GM23338 (cell line): ENCODE results near the gene SH3GL3. TPM values are rescaled to one million over a fixed set of nuclear protein-coding genes. Genes with fewer than 3 reads are reported as not detected.

Experiments used
- ATAC-seq: fragments of 200-7000 bp; cut with Tn5 transposase; 3 replicates; pipeline ENCODE4 v1.9.1; 2020
- DNase-seq: peaks from one replicate; pipeline ENCODE4 v3.0.0-alpha.2; 2015; ENCODE audit warnings: low spot score
- H2AFZ ChIP-seq: fragments of 200-600 bp; sonication (generic); 2 replicates; pipeline ENCODE4 v1.8.0; 2016; ENCODE audit warnings: antibody characterized with exemption, mild to moderate bottlenecking, moderate library complexity
- H3F3A ChIP-seq: fragments of 200-600 bp; sonication (generic); replicated peaks from 2 replicates; pipeline ENCODE4 v1.8.0; 2017; ENCODE audit warnings: antibody characterized with exemption, mixed run types, low read depth
- H3K27ac ChIP-seq: fragments of 200-600 bp; sonication (generic); 2 replicates; pipeline ENCODE4 v1.6.1; 2016; ENCODE audit warnings: low read depth
- H3K27me3 ChIP-seq: fragments of 200-600 bp; sonication (generic); 2 replicates; pipeline ENCODE4 v1.8.0; 2016; ENCODE audit warnings: mild to moderate bottlenecking, mixed run types, moderate library complexity; ENCODE audit not compliant: insufficient read depth
- H3K36me3 ChIP-seq: fragments of 200-600 bp; sonication (generic); 2 replicates; pipeline ENCODE4 v1.8.0; 2016; ENCODE audit warnings: mild to moderate bottlenecking; ENCODE audit not compliant: insufficient read depth
- H3K4me1 ChIP-seq: fragments of 200-600 bp; sonication (generic); 2 replicates; pipeline ENCODE4 v1.8.0; 2016; ENCODE audit warnings: mild to moderate bottlenecking, moderate library complexity; ENCODE audit not compliant: insufficient read depth
- H3K4me2 ChIP-seq: fragments of 200-600 bp; sonication (generic); 2 replicates; pipeline ENCODE4 v1.7.1; 2017; ENCODE audit warnings: mixed run types
- H3K4me3 ChIP-seq: fragments of 200-600 bp; sonication (generic); 2 replicates; pipeline ENCODE4 v1.6.1; 2016; ENCODE audit warnings: mixed run types
- H3K79me2 ChIP-seq: fragments of 200-600 bp; sonication (generic); replicated peaks from 2 replicates; pipeline ENCODE4 v1.8.0; 2017; ENCODE audit warnings: mild to moderate bottlenecking; ENCODE audit not compliant: insufficient read depth
- H3K9me2 ChIP-seq: fragments of 200-600 bp; sonication (generic); 2 replicates; pipeline ENCODE4 v1.8.0; 2017; ENCODE audit not compliant: insufficient read depth
- H4K20me1 ChIP-seq: fragments of 200-600 bp; sonication (generic); replicated peaks from 2 replicates; pipeline ENCODE4 v1.8.0; 2017; ENCODE audit warnings: mild to moderate bottlenecking; ENCODE audit not compliant: insufficient read depth
- H3K27ac Mint-ChIP-seq: 2 replicates; pipeline ENCODE4 v1.8.0; 2020; ENCODE audit warnings: inconsistent platforms, mild to moderate bottlenecking, moderate library complexity, mixed read lengths
- H3K27me3 Mint-ChIP-seq: 3 replicates; pipeline ENCODE4 v1.8.0; 2022; ENCODE audit warnings: low read depth, mild to moderate bottlenecking, moderate library complexity, mixed read lengths, inconsistent platforms; ENCODE audit not compliant: insufficient read depth, poor library complexity
- H3K36me3 Mint-ChIP-seq: 3 replicates; pipeline ENCODE4 v1.8.0; 2021; ENCODE audit warnings: low read depth, mild to moderate bottlenecking, inconsistent platforms, moderate library complexity, mixed read lengths
- H3K4me1 Mint-ChIP-seq: 3 replicates; pipeline ENCODE4 v1.8.0; 2020; ENCODE audit warnings: mild to moderate bottlenecking, inconsistent platforms, mixed read lengths
- H3K4me3 Mint-ChIP-seq: 3 replicates; pipeline ENCODE4 v1.8.0; 2021; ENCODE audit warnings: moderate library complexity, mild to moderate bottlenecking, inconsistent platforms, mixed read lengths
- H3K9me3 Mint-ChIP-seq: 3 replicates; pipeline ENCODE4 v1.8.0; 2020; ENCODE audit warnings: moderate library complexity, mild to moderate bottlenecking, inconsistent platforms, mixed read lengths
- CREB1 ChIP-seq: fragments of 250-450 bp; sonication (Bioruptor Pico); IDR thresholded peaks from 2 replicates; pipeline ENCODE4 v1.5.0; 2020; ENCODE audit warnings: low read depth, mild to moderate bottlenecking, moderate library complexity
- EZH2 ChIP-seq: fragments of 200-600 bp; sonication (generic); IDR thresholded peaks from one replicate; pipeline ENCODE4 v1.8.0; 2017; ENCODE audit warnings: antibody characterized with exemption, mild to moderate bottlenecking, low read depth; ENCODE audit not compliant: unreplicated experiment
- EZH2phosphoT487 ChIP-seq: fragments of 200-600 bp; sonication (generic); IDR thresholded peaks from one replicate; pipeline ENCODE4 v1.8.1; 2018; ENCODE audit warnings: antibody characterized with exemption; ENCODE audit not compliant: unreplicated experiment
- JUNB ChIP-seq: IDR thresholded peaks from one replicate; pipeline ENCODE4 v1.6.1; 2016; ENCODE audit warnings: antibody characterized with exemption; ENCODE audit not compliant: unreplicated experiment
- NANOG ChIP-seq: IDR thresholded peaks from 2 replicates; pipeline ENCODE4 v1.6.1; 2016; ENCODE audit warnings: antibody characterized with exemption, borderline replicate concordance
- POLR2AphosphoS5 ChIP-seq: IDR thresholded peaks from 2 replicates; pipeline ENCODE4 v1.6.1; 2016; ENCODE audit warnings: antibody characterized with exemption, low read depth
- STAT1 ChIP-seq: IDR thresholded peaks from one replicate; pipeline ENCODE4 v1.6.1; 2016; ENCODE audit warnings: antibody characterized with exemption; ENCODE audit not compliant: unreplicated experiment
- ZNF114 ChIP-seq: fragments of 250-450 bp; sonication (Bioruptor Pico); IDR thresholded peaks from 2 replicates; pipeline ENCODE4 v1.5.0; 2020; ENCODE audit warnings: mild to moderate bottlenecking, moderate library complexity
- ZNF331 ChIP-seq: fragments of 250-450 bp; sonication (Bioruptor Pico); IDR thresholded peaks from 2 replicates; pipeline ENCODE4 v1.5.0; 2020; ENCODE audit warnings: low read depth, mild to moderate bottlenecking, moderate library complexity
- polyA plus RNA-seq: library from polyadenylated mRNA; unstranded; fragments of >200 nt; fragmentation: Nextera tagmentation; extraction: Ambion mirVana; gene quantifications from 2 replicates; pipeline ENCODE4 v1.2.1, GENCODE V29; 2016
- total RNA-seq: library from RNA; depleted of rRNA; stranded (reverse); fragments of >200 nt; shearing (Covaris generic); gene quantifications from 2 replicates; pipeline ENCODE4 v1.2.3, GENCODE V29; 2014
- TF ChIP-seq, protein P1 (sequence below): IDR thresholded peaks from 2 replicates; pipeline ENCODE4 v1.6.1; 2016; ENCODE audit warnings: antibody characterized with exemption
- TF ChIP-seq, protein P2 (sequence below), 2 experiments: fragments of 200-600 bp in 1 of 2; sonication (generic) in 1 of 2; conservative IDR thresholded peaks; 2 replicates each; pipeline versions ENCODE4 v1.5.1 to v1.6.1; 2016 to 2017; ENCODE audit warnings: antibody characterized with exemption in 2 of 2, low read depth in 2 of 2, mild to moderate bottlenecking in 2 of 2, moderate library complexity in 1 of 2
- TF ChIP-seq, protein P3 (sequence below): fragments of 250-450 bp; sonication (Bioruptor Pico); IDR thresholded peaks from 2 replicates; pipeline ENCODE4 v1.5.0; 2020; ENCODE audit warnings: mild to moderate bottlenecking, moderate library complexity
- TF ChIP-seq, protein P4 (sequence below): IDR thresholded peaks from one replicate; pipeline ENCODE4 v1.6.1; 2018; ENCODE audit warnings: antibody characterized with exemption; ENCODE audit not compliant: unreplicated experiment

SH3GL3 gene
- total and polyA plus RNA-seq, 2 experiments from 2014 or later = 15.9 to 21.1 TPM

DNA sequence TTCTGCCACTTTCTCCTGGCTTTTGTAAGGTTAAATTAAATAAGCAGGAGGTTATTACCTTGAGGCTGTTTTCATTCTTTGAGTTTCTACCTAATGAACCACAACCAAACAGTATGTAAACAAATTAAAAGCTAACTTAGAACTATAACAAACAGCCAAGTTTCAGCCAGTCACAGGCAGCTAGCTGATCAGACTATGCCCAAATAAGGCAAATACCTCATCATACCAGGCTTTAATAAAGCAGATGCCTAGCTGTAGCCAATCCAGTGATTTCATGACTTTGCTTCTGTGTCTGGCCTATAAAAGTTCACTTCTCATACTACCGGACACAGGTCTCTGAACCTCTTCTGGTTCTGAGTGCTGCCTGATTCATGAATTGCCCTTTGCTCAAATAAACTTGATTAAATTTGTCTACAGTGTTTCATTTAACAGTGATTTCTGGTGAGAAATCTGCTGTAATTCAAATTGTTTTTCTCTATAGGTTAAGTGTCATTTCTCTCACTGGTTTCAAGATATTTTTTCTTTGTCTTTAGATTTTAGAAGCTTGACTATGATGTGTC, 24.2 kb downstream of the SH3GL3 start:
- no peak overlapping the region for H2AFZ ChIP-seq
- no peaks in the 10 kb centered on the region for H3K27me3 ChIP-seq
- H3K9me2 ChIP-seq = no peaks in the 10 kb centered on the region
- H3K27ac Mint-ChIP-seq = no peak overlapping the region
- no peaks in the 10 kb centered on the region for H3F3A ChIP-seq
- H4K20me1 ChIP-seq = no peaks in the 10 kb centered on the region
- no peaks in the 10 kb centered on the region for H3K27me3 Mint-ChIP-seq
- peaks cover 7% of the 10 kb centered on the region; the same call in 2 of the 3 replicates for H3K4me1 Mint-ChIP-seq
- H3K36me3 Mint-ChIP-seq = peaks cover 8% of the 10 kb centered on the region; the same call in 1 of the 3 replicates
- H3K9me3 Mint-ChIP-seq = peaks cover 7% of the 10 kb centered on the region; the same call in 2 of the 3 replicates
- no peak overlapping the region for H3K4me3 Mint-ChIP-seq
- no peak overlapping the region for H3K27ac ChIP-seq
- TF ChIP-seq, protein P1, sequence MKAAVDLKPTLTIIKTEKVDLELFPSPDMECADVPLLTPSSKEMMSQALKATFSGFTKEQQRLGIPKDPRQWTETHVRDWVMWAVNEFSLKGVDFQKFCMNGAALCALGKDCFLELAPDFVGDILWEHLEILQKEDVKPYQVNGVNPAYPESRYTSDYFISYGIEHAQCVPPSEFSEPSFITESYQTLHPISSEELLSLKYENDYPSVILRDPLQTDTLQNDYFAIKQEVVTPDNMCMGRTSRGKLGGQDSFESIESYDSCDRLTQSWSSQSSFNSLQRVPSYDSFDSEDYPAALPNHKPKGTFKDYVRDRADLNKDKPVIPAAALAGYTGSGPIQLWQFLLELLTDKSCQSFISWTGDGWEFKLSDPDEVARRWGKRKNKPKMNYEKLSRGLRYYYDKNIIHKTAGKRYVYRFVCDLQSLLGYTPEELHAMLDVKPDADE = no peak
- TF ChIP-seq JUNB (no peak), CREB1 (CRISPR knock-in tag) (no peak), EZH2 (no peak), ZNF114 (no peak), ZNF331 (CRISPR knock-in tag) (no peak), NANOG (no peak), STAT1 (no peak), EZH2phosphoT487 (no peak), POLR2AphosphoS5 (no peak)
- TF ChIP-seq, protein P2, sequence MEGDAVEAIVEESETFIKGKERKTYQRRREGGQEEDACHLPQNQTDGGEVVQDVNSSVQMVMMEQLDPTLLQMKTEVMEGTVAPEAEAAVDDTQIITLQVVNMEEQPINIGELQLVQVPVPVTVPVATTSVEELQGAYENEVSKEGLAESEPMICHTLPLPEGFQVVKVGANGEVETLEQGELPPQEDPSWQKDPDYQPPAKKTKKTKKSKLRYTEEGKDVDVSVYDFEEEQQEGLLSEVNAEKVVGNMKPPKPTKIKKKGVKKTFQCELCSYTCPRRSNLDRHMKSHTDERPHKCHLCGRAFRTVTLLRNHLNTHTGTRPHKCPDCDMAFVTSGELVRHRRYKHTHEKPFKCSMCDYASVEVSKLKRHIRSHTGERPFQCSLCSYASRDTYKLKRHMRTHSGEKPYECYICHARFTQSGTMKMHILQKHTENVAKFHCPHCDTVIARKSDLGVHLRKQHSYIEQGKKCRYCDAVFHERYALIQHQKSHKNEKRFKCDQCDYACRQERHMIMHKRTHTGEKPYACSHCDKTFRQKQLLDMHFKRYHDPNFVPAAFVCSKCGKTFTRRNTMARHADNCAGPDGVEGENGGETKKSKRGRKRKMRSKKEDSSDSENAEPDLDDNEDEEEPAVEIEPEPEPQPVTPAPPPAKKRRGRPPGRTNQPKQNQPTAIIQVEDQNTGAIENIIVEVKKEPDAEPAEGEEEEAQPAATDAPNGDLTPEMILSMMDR (conservative IDR thresholded peaks at IDR 0.05; ENCODE audit: low read depth in 2 of 2) = no peak
- TF ChIP-seq, protein P3, sequence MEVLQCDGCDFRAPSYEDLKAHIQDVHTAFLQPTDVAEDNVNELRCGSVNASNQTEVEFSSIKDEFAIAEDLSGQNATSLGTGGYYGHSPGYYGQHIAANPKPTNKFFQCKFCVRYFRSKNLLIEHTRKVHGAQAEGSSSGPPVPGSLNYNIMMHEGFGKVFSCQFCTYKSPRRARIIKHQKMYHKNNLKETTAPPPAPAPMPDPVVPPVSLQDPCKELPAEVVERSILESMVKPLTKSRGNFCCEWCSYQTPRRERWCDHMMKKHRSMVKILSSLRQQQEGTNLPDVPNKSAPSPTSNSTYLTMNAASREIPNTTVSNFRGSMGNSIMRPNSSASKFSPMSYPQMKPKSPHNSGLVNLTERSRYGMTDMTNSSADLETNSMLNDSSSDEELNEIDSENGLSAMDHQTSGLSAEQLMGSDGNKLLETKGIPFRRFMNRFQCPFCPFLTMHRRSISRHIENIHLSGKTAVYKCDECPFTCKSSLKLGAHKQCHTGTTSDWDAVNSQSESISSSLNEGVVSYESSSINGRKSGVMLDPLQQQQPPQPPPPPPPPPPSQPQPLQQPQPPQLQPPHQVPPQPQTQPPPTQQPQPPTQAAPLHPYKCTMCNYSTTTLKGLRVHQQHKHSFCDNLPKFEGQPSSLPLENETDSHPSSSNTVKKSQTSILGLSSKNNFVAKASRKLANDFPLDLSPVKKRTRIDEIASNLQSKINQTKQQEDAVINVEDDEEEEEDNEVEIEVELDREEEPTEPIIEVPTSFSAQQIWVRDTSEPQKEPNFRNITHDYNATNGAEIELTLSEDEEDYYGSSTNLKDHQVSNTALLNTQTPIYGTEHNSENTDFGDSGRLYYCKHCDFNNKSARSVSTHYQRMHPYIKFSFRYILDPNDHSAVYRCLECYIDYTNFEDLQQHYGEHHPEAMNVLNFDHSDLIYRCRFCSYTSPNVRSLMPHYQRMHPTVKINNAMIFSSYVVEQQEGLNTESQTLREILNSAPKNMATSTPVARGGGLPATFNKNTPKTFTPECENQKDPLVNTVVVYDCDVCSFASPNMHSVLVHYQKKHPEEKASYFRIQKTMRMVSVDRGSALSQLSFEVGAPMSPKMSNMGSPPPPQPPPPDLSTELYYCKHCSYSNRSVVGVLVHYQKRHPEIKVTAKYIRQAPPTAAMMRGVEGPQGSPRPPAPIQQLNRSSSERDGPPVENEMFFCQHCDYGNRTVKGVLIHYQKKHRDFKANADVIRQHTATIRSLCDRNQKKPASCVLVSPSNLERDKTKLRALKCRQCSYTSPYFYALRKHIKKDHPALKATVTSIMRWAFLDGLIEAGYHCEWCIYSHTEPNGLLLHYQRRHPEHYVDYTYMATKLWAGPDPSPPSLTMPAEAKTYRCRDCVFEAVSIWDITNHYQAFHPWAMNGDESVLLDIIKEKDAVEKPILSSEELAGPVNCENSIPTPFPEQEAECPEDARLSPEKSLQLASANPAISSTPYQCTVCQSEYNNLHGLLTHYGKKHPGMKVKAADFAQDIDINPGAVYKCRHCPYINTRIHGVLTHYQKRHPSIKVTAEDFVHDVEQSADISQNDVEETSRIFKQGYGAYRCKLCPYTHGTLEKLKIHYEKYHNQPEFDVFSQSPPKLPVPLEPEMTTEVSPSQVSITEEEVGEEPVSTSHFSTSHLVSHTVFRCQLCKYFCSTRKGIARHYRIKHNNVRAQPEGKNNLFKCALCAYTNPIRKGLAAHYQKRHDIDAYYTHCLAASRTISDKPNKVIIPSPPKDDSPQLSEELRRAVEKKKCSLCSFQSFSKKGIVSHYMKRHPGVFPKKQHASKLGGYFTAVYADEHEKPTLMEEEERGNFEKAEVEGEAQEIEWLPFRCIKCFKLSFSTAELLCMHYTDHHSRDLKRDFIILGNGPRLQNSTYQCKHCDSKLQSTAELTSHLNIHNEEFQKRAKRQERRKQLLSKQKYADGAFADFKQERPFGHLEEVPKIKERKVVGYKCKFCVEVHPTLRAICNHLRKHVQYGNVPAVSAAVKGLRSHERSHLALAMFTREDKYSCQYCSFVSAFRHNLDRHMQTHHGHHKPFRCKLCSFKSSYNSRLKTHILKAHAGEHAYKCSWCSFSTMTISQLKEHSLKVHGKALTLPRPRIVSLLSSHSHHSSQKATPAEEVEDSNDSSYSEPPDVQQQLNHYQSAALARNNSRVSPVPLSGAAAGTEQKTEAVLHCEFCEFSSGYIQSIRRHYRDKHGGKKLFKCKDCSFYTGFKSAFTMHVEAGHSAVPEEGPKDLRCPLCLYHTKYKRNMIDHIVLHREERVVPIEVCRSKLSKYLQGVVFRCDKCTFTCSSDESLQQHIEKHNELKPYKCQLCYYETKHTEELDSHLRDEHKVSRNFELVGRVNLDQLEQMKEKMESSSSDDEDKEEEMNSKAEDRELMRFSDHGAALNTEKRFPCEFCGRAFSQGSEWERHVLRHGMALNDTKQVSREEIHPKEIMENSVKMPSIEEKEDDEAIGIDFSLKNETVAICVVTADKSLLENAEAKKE (CRISPR knock-in tag) = no peak
- TF ChIP-seq, protein P4, sequence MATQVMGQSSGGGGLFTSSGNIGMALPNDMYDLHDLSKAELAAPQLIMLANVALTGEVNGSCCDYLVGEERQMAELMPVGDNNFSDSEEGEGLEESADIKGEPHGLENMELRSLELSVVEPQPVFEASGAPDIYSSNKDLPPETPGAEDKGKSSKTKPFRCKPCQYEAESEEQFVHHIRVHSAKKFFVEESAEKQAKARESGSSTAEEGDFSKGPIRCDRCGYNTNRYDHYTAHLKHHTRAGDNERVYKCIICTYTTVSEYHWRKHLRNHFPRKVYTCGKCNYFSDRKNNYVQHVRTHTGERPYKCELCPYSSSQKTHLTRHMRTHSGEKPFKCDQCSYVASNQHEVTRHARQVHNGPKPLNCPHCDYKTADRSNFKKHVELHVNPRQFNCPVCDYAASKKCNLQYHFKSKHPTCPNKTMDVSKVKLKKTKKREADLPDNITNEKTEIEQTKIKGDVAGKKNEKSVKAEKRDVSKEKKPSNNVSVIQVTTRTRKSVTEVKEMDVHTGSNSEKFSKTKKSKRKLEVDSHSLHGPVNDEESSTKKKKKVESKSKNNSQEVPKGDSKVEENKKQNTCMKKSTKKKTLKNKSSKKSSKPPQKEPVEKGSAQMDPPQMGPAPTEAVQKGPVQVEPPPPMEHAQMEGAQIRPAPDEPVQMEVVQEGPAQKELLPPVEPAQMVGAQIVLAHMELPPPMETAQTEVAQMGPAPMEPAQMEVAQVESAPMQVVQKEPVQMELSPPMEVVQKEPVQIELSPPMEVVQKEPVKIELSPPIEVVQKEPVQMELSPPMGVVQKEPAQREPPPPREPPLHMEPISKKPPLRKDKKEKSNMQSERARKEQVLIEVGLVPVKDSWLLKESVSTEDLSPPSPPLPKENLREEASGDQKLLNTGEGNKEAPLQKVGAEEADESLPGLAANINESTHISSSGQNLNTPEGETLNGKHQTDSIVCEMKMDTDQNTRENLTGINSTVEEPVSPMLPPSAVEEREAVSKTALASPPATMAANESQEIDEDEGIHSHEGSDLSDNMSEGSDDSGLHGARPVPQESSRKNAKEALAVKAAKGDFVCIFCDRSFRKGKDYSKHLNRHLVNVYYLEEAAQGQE = no peak
- no peak overlapping the region for H3K4me2 ChIP-seq
- DNase-seq (no peak), ATAC-seq (no peak)
- H3K4me1 ChIP-seq = peaks cover 3% of the 10 kb centered on the region
- H3K79me2 ChIP-seq = no peaks in the 10 kb centered on the region
- H3K36me3 ChIP-seq = no peaks in the 10 kb centered on the region
- H3K4me3 ChIP-seq = no peak overlapping the region
